ENCODE data around the gene TMEM100. TPM values are rescaled to one million over a fixed set of nuclear protein-coding genes. Genes with fewer than 3 reads are reported as not detected.

The TMEM100 gene
- total RNA-seq, 1 experiment from 2014 or later: 1.7 TPM

DNA sequence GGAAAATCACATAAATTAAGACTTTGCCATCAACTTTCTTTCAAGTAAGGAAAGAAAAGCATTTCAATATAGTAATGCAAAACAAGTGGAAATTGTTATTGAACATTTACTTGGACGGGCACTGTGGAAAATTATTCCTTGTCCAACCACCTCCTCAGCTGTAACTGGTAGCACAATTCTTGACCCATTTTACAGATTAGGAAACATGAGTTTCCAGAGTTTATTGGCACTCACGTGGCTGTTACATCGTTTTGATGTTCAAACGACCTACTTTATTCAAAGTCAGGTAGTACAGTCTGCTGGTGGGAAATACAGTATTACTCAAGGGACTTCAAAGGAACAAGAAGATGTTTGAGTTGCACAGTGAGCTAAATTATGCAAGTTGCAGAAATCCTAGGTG lies 27.3 kb upstream of the TMEM100 start:
- DNase-seq (ENCODE audit: unreplicated experiment): no peak
- CTCF ChIA-PET: interaction anchor here (0.9 to 3.0 kb wide), 6 partner anchors 8 to 224 kb away, joined by 3 to 20 read pairs (median 6); no protein-coding TSS in a partner anchor
- POLR2A ChIA-PET: interaction anchor here (0.9 to 1.6 kb wide), 5 partner anchors 15 to 45 kb away, joined by 3 to 18 read pairs (median 5); no protein-coding TSS in a partner anchor
- Mint-ChIP-seq H3K9me3 (ENCODE audit: unreplicated experiment) (no peaks in the 10 kb centered on the region), H3K36me3 (ENCODE audit: insufficient read depth, unreplicated experiment) (no peaks in the 10 kb centered on the region), H3K4me1 (ENCODE audit: insufficient read depth, unreplicated experiment) (peaks cover 14% of the 10 kb centered on the region), H3K27ac (ENCODE audit: low read depth, unreplicated experiment) (no peak overlapping the region), H3K4me3 (ENCODE audit: unreplicated experiment) (no peak overlapping the region), H3K27me3 (ENCODE audit: insufficient read depth, unreplicated experiment) (no peaks in the 10 kb centered on the region)
- intact Hi-C loops (cut with micrococcal nuclease): no loop called here
- TF ChIP-seq, protein P1, sequence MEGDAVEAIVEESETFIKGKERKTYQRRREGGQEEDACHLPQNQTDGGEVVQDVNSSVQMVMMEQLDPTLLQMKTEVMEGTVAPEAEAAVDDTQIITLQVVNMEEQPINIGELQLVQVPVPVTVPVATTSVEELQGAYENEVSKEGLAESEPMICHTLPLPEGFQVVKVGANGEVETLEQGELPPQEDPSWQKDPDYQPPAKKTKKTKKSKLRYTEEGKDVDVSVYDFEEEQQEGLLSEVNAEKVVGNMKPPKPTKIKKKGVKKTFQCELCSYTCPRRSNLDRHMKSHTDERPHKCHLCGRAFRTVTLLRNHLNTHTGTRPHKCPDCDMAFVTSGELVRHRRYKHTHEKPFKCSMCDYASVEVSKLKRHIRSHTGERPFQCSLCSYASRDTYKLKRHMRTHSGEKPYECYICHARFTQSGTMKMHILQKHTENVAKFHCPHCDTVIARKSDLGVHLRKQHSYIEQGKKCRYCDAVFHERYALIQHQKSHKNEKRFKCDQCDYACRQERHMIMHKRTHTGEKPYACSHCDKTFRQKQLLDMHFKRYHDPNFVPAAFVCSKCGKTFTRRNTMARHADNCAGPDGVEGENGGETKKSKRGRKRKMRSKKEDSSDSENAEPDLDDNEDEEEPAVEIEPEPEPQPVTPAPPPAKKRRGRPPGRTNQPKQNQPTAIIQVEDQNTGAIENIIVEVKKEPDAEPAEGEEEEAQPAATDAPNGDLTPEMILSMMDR (IDR thresholded peaks at IDR 0.05; ENCODE audit: unreplicated experiment): no peak
- BruUV-seq (replicated peaks): no TSS peak

DNA sequence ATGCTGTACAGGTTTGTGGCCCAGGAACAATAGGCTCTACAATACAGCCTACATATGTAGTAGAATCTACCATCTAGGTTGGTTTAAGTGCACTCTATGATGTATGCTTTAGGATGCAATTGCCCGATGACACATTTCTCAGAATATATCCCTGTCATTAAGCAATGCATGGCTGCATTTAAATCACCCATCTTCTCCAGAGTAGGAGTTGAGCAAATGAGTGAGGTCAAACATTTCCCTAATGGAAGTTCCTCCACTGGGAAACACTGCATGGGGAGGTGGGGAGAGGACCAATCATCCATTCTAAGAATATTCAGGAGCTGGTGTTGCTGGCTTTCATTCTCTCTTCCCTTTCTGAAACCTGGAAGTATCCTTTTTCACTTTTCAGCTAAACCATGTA lies 26.2 kb upstream of the TMEM100 start:
- no peak overlapping the region for H3K4me3 Mint-ChIP-seq (ENCODE audit: unreplicated experiment)
- no TSS peak for BruUV-seq (replicated peaks)
- H3K36me3 Mint-ChIP-seq (ENCODE audit: insufficient read depth, unreplicated experiment): no peaks in the 10 kb centered on the region
- intact Hi-C loops (cut with micrococcal nuclease): no loop called here
- H3K4me1 Mint-ChIP-seq (ENCODE audit: insufficient read depth, unreplicated experiment): peaks cover 14% of the 10 kb centered on the region
- TF ChIP-seq, protein P1 (IDR thresholded peaks at IDR 0.05; ENCODE audit: unreplicated experiment): no peak
- POLR2A ChIA-PET: no interaction called here
- DNase-seq (ENCODE audit: unreplicated experiment): no peak
- no peaks in the 10 kb centered on the region for H3K27me3 Mint-ChIP-seq (ENCODE audit: insufficient read depth, unreplicated experiment)
- no peak overlapping the region for H3K27ac Mint-ChIP-seq (ENCODE audit: low read depth, unreplicated experiment)
- CTCF ChIA-PET: interaction anchor here (0.6 to 3.0 kb wide), 4 partner anchors 14 to 222 kb away, joined by 3 to 20 read pairs (median 4); no protein-coding TSS in a partner anchor
- H3K9me3 Mint-ChIP-seq (ENCODE audit: unreplicated experiment): no peaks in the 10 kb centered on the region

DNA sequence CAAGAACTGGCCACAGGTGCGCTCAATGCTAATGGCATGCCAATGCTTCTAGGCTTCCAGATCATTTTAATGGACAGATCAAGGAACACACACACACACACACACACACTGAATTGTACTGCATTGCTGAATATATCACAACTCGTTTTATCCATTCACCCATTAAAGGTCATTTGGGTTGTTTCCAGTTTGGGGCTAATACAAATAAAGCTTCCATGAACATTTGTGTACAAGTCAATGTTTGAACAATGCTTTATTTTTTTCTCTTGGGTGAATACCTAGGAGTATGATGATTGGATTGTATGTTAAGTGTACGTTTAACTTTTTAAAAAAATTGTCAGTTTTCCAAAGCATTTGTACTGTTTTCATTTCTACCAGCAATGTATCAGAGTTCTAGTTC lies 24.5 kb upstream of the TMEM100 start:
- Mint-ChIP-seq H3K9me3 (ENCODE audit: unreplicated experiment) (no peaks in the 10 kb centered on the region), H3K27ac (ENCODE audit: low read depth, unreplicated experiment) (no peak overlapping the region), H3K4me3 (ENCODE audit: unreplicated experiment) (no peak overlapping the region), H3K4me1 (ENCODE audit: insufficient read depth, unreplicated experiment) (peaks cover 25% of the 10 kb centered on the region), H3K36me3 (ENCODE audit: insufficient read depth, unreplicated experiment) (no peaks in the 10 kb centered on the region), H3K27me3 (ENCODE audit: insufficient read depth, unreplicated experiment) (no peaks in the 10 kb centered on the region)
- DNase-seq (ENCODE audit: unreplicated experiment): no peak
- intact Hi-C loops (cut with micrococcal nuclease): no loop called here
- no TSS peak for BruUV-seq (replicated peaks)
- TF ChIP-seq, protein P1 (IDR thresholded peaks at IDR 0.05; ENCODE audit: unreplicated experiment): no peak
- CTCF ChIA-PET: no interaction called here
- POLR2A ChIA-PET: no interaction called here

DNA sequence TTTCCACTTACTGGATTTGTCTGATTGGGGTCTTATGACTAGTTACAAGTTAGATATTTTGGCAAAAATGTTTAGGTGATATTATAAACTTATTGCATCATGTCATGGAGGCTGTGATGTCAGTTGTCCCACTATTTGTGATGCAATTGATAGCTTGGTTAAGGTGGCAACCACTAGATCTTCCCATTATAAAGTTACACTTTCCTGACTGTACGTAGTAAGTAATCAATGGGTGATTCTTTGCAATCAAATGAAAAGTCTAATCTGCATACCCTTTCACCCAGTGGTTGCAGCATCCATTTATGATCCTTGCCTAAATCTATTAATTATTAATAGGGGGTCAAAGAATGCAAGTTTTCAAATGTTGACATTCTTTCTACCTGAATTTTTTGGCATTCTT lies 23.8 kb upstream of the TMEM100 start:
- Mint-ChIP-seq H3K4me1 (ENCODE audit: insufficient read depth, unreplicated experiment) (peaks cover 21% of the 10 kb centered on the region), H3K36me3 (ENCODE audit: insufficient read depth, unreplicated experiment) (no peaks in the 10 kb centered on the region), H3K4me3 (ENCODE audit: unreplicated experiment) (no peak overlapping the region), H3K27ac (ENCODE audit: low read depth, unreplicated experiment) (no peak overlapping the region), H3K9me3 (ENCODE audit: unreplicated experiment) (no peaks in the 10 kb centered on the region), H3K27me3 (ENCODE audit: insufficient read depth, unreplicated experiment) (no peaks in the 10 kb centered on the region)
- no TSS peak for BruUV-seq (replicated peaks)
- ChIA-PET POLR2A (no interaction called here), CTCF (no interaction called here)
- DNase-seq (ENCODE audit: unreplicated experiment): no peak
- intact Hi-C loops (cut with micrococcal nuclease): no loop called here
- TF ChIP-seq, protein P1 (IDR thresholded peaks at IDR 0.05; ENCODE audit: unreplicated experiment): no peak

All from MCF 10A (cell line).